ENCODE data around the gene TCF3.
A peak's percentile ranks its signal among the peaks of the same experiment; 100 is the strongest.

Gene TCF3

DNA sequence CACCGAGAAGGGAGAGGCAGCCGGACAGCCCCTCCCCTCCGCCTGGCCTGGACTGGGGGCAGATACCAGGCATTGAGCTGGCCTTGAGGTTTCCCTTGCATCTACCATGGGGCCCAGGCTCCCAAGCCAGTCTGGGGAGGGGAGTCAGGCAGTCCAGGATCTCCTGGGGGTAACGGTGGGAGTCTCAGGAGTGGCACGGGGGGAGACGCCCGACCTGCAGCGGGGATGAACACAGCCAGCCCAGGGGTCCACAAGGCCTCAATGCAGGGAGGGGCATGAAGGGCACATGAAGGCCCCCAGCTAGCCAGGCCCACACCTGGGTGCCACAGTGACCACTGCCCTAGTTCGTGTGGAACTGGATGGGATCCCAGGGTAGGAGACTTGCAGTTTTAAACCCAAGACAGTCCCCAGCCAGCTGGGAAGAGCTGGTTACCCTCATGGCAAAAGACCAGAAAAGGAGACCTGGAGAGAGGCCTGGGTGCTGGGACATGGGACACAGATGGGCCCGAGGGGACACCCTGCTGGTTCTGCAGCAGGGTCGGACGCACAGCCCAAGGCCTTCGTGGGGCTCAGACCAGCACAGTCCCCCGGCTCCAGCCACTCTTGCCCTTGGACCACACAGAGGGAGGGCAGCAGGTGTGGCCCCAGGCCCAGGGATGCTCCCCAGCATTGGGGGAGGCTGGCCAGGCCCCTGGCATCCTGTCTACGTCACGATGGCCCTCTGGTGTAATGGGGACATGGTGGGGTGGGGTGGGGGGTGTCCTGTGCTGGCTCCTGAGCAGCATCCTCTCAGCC is 42.5 kb downstream of the TCF3 start:
- no peak for DNase-seq (ENCODE audit: low read depth in 2 of 2)

DNA sequence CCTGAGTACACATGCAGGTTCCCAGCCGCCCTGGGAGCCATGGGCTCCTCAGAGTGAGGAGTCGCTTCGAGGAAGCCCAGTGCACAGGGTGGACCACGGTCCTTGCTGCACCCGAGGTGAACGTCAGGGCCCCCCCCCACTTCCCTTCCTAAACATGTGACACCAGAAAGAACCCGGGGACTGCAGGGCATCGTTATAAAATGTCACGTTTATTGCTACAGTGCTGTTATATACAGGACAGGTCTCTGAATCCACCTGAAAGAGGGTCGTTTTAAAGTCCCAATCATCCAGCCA is 43.4 kb downstream of the TCF3 start:
- DNase-seq (ENCODE audit: low read depth in 2 of 2): no peak

DNA sequence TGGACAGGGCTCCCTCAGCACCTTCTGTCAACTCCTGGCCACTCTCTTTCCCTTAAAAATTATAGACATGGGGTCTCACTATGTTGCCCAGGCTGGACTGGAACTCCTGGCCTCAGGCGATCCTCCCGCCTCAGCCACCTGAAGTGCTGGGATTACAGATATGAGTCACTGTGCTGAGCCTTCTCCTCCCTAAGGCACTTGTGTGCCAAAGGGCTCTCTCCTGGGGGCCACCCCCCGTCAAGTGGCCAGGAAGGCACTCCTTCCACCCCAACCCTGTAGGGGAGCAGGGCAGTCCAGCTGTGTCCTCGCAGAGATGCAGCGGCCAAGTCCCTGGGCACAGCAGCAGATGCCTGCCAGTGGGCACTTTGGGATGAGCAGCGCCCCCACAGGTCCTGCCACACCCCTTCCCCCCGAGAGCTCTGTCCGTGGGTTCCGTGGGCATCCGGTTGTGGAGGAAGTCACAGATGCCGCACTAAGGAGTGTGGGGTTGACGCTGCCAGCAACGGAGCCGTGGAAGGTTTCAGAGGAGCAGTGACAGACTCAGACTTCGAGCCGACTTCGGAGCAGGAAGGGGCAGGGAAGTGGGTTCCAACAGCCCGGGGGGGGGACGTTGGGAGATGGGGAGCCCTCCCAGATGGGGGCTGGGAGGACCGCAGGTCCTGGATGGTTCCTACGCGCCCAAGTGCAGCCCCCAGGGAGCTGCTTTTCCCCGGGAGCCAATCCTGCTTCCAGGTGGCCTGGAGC is 43.9 kb downstream of the TCF3 start:
- no peak for DNase-seq (ENCODE audit: low read depth in 2 of 2)

DNA sequence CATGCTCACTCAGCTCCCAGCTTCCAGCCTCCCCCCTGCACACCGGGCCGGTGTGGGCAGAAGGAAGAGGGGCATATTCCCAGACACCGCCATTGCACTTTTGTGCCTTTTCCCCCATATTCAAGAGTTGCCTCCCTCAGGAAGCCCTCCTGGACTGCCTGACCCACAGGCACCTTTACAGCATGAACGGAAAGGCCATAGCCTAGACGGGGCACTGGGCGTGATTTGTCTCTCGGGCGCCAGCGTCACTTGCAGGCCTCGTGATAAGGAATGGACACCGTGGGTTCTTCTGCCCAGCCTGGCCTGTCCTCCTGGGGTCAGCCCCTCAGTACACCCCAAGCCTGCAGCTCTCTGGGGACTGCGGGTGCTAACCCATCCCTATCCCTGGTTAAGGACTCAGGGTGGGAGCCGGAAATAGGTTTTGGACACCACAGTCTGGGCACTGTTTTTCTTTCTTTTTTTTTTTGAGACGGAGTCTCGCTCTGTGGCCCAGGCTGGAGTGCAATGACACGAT is 46.2 kb downstream of the TCF3 start:
- DNase-seq (ENCODE audit: low read depth in 2 of 2): no peak

DNA sequence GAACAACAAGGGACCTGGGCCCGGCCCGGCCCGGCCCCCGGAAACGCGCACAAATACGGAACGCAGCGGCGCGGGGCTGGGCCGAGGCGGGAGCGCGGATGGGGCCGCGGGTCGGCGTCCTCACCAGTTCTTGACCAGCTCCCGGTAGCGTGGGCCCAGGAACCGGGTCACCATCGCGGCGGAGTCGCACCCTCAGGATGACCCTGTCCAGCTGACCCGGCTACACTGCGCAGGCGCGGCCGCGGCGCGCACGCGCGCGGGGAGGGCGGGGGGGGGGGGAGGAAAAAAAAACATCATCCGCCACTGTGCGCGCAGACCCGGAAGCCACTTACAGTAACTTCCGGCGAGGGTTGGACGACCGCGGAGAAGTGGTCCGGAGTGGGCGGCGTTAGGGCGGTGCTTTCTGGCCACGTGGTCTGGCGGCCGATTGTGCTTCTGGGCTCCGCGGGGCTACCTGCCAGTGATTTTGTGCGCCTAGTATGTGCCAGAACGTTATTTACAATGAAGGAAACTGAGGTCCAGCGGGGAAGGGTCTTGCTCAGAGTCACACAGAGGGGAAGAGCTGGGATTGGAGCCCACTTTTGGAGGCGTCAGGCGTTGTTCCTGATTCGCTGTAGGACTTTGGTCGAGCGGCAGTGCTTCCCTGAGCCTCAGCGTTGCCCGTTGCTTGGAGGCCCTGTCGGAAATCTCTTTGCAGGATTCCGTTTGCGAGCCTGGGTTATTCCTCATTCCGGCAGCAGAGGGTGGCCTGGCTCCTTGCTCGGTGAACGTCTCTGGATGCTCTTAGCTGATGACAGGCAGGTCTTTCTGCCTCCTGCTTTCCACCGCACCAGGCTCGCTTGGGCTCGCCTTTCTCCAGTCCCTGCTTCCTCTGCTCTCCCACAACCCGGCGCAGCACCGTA is 46.9 kb downstream of the TCF3 start, which contains the start of gene UQCR11:
UQCR11 (minus strand) TSS at position 227 of the 902 bp plus-strand sequence; CDS start at position 174, 53 bp downstream.
- peak; percentile 79 for DNase-seq (ENCODE audit: low read depth in 2 of 2)

DNA sequence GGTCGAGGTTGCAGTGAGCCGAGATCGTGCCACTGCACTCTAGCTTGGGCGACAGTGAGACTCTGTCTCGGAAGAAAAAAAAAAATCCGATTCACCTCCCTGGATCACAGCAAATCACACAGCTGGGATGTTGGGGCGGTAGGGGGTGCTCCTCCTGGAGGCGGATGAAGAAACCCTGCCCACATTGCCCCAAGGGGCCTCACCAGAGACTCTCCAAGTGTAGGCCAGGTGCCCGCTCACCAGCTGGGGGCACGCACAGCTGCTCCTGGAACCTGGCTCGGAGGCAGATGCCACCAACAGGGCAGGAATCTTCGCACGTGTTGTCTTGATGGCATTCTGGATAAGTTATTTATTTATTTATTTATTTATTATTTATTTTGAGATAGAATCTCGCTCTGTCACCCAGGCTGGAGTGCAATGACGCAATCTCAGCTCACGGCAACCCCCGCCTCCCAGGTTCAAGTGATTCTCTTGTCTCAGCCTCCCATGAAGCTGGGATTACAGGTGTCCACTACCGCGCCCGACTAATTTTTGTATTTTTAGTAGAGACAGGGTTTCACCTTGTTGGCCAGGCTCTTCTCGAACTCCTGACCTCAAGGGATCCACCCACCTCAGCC is 50.2 kb downstream of the TCF3 start:
- no peak for DNase-seq (ENCODE audit: low read depth in 2 of 2)

DNA sequence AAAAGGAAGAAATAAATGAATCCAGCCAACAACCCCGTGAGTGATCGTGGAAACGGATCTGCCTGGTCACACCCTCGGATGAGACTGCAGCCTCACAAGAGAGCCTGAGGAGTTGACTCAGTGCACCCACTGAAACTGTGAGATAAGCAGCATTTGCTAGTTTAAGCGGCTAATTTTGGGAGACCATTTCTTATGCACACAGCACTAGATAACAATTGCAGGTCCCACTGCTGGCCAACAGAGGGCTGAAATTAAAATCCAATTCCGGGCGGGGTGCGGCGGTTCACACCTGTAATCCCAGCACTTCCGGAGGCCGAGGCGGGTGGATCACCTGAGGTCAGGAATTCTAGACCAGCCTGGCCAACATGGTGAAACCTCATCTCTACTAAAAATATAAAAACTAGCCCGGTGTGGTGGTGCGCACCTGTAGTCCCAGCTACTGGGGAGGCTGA is 50.8 kb downstream of the TCF3 start:
- DNase-seq (ENCODE audit: low read depth in 2 of 2): no peak

DNA sequence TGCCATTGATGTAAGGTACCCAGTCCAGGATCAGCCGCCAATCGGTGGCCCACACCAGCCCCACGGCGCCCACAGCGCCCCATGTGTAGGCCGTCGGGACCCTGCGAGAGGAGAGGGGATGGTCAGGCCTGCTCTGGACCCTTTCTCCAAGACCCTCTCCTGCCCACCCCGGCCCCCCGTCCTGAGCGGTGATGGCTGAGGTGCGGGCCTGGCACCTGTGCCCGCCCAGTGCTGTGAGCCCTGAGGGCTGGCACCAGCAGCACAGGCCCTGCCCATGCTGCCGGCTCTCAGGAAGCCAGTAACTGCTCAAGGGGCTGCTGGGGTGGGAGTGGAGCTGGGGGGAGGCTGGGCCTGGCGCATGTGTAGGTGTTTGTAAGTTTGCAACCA is 53.0 kb downstream of the TCF3 start:
- DNase-seq (ENCODE audit: low read depth in 2 of 2): no peak

DNA sequence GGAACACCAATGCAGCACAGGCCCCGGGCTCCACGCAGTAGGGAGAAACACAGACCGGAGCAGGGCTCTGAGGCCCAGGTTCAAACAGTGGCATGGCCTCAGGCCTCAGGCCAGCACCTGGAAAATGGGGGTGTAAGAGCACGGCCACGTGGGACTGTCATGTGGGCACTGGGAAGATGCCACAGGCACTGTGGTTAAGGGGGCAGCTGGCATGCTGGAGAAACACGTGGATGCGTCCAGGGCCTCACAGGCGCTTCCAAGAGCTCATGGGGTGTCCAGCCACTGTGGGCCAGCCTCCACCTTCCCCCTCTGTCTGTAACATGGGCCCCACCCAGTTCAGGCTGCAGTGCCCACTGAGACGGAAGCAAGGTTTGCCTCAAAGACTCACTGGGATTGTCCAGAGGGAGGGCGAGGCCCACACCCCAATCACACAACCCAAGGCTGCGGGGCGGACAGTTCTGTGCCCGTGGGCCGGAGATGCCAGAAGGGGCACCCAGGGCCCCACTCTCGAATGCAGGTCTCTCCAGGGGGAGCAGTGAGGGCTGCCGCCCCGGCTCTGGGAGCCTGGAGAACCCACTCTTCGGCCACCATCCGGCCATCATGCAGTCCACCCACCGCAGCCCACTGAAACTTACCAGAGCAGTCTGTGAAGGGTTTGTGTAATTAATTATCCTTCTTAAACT is 53.5 kb downstream of the TCF3 start:
- DNase-seq (ENCODE audit: low read depth in 2 of 2): no peak

DNA sequence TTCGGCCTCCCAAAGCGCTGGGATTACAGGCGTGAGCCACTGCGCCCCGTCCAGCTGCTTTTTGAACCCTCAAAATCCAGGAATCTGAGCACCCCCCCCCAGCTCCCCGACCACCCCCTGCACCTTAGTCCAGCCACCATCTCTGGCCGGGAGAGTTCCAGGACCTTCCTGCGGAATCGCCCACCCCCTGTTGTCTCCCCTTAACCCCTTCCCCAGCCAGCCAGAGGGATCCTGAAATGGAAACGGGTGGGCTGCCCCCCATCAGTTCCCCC is 59.0 kb downstream of the TCF3 start:
- DNase-seq (ENCODE audit: low read depth in 2 of 2): no peak

DNA sequence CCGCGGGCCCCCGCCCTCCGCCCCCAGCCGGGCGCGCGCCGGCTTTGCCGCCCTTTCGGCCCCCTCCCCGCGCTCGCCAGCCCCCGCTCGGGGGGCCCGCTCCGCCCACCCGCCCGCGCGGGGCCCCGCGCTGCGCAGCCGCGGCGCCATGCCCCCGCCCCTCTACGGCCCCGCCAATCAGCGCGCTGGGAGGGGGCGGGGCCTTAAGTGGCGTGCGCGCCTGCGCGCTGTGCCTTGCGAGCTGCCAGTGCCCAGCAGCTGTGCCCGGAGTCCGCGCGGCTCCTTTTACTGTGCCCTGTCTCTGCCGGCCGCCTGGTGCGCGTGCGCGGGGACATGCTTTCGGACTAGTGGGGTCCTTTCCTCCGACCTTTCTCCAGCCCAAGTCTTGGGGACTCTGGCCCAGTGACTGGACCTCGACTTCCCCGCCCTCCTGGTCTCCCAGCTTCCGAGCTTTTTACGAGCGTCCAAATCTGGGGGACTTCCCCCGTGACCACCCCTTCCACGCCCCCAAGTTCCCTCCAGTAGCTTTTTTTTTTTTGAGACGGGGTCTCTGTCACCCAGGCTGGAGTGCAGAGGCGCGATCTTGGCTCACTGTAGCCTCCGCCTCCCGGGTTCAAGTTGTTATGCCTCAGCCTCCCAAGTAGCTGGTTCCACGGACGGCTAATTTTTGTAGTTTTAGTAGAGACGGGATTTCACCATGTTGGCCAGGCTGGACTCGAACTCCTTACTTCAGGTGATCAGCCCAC is 59.5 kb downstream of the TCF3 start, which contains the start of gene MBD3:
MBD3 (minus strand) TSS at position 111 of the 746 bp plus-strand sequence. CDS start 234 bp downstream, outside the sequence.
- peak; percentile 77 to 79 for DNase-seq (ENCODE audit: low read depth in 2 of 2)

DNA sequence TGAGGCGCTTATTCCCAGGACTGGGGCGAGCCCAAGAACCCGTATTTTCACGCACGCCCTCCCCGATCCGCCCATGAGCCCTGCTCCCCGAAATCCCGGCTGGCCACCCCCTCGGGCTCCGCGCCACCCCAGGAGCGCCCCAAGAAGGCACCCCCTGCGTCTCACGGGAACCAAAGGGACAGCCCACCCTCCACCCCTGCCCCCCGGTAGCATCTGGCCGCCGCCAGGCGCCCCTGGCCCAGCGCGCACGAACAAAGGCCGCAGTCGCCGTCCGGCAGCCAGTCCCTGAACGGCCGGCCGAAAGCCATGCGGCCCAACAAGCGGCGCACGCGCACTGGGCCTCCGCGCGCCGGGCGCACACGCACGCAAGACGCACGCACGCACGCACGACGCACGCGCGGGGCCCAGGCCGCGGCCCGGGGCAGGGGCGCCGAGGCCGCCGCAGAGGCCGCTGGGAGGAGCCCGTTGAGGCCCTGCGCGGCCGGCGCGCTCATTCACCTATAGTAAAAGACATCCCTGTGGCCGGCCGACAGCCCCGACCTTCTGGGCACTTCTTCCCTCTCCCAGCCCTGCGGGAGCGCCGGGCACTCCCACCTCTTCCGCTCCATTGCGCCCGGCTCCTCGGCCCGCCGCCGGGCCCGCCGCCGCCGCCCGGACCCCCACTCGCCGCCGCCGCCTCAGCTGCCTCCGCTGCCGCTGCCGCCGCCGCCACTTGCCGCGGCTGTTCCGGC is 60.2 kb downstream of the TCF3 start:
- peak; percentile 57 to 61 for DNase-seq (ENCODE audit: low read depth in 2 of 2)

DNA sequence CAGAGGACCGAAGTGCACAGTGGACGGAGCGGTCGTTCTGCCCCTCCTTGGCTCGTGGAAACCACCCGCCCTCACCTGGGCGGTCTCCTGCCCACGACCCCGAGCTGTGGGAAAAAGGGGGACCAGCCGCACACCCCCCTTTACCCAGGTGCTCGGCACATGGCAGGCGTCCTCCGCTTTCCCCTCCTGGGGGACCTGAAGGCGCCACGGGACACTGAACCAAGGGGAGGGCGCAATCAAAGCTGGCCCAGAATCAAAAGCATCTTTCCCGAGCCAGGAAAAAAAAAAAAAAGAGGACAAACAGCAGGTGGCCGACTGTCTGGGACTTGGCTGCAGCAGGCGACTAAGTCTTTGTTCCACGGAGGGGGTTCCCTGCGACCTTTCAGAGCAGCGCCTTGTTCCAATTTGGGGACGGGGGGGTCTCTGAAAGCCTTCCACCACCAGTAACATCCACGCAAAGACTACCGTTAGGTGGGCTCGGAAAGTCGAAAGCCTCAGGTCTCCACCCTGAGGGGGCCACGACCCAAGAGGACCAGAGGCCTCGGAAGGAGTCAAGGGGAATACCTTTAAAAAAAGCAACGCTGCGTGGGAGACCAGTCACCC is 60.9 kb downstream of the TCF3 start:
- DNase-seq (ENCODE audit: low read depth in 2 of 2): no peak

DNA sequence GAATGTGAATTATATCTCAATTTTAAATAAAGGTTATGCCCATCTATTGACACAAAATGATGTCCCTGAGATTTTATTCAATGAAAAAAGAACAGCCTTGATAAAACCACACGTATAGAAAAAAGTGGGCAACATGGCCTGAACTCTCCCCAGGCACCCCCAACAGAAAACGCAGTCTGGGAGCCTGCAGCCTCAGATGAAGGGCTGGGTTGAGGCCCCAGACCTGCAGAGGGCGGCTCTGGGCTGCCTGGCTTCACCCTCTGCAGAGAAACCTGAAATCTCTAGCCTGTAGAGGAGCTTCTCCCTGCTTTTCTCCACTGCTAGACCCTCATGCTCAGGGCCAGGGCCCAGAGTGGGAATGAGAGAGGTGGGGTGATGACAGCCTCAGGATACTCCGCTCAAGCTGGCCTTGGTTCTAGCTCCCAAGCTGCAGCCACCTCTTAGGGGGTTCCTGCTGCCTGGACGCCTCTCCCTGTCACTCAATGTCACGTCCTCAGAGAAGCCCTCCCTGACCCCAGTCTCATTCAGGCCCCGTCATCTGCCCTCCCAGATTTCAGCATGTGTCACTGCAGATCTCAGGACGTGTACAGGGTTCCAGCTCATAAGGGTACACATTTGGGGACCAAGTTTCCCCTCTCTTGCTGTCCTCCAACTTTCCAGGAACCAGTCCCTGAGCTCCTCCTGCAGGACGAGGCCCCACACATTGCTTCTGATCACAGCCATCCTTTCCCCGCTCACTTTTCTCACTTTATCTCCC is 61.6 kb downstream of the TCF3 start:
- DNase-seq (ENCODE audit: low read depth in 2 of 2): no peak

DNA sequence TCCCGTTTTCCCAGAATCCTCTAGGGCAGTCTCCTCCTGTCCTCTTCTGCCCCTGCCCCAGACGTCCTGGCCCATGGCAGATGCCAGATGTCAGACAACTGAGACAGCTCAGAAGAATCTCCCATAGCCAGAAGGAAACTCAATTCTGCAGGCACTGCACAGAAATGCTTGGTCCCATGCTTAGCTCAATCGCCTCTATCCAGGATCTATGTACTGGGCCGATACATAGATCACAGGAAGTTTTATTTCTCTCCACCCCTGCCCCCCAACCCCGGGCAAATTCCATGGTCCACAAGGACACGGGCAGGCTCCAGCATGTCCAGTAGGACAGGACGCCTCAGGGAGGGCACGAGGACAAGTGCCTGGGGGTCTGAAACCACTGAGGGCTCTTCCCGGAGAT is 64.5 kb downstream of the TCF3 start:
- DNase-seq (ENCODE audit: low read depth in 2 of 2): no peak

DNA sequence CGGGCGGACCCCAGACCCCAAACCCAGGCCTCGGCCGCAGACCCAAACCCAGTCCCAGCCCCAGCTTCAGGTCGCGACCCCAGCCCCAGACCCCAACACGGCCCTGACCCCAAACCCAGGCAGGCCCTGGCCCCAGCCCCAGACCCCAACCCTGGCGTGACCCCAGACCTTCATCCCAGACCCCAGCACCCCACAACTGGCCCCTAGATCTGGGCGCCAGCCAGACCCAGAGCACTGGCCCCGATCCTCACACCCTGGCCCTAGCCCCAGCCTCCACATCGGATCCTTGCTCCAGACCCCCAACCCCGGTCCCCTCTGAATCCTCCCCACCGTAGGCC is 67.2 kb downstream of the TCF3 start:
- DNase-seq (ENCODE audit: low read depth in 2 of 2): no peak

DNA sequence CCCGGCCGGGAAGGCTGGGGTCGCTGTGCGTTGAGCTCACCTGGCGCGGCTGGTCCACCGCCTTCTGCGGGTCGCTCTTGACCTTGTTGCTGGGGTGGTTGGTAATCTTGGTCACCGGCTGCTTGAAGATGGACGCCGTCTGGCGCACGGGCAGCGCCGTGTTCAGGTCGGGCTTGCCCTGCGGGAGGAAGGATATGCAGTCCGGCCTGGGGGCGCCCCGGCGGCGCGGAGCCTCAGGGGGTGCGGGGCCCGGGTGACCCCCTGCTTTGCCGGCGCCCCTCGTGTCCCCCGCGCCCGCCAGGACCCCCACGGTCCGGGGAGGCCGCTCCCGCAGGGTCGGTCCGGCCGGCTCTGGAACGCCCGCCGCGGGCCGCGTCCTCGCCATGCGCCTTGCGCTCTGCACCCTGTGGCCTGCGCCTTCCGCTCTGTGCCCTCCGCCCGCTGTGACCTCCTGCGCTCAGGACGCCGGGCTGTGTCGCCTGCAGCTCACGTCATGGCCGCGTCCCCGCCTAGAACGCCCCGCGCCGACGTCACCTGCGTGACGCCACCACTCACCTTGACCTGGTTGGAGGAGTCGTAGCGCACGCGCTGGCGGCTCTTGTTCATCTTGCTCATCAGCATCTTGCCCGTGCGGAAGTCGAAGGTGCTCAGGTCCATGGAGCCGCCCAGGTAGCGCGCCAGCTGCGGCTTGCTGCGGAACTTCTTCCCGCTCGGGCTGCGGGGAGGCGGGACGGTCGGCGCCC is 67.7 kb downstream of the TCF3 start:
- DNase-seq (ENCODE audit: low read depth in 2 of 2): no peak

DNA sequence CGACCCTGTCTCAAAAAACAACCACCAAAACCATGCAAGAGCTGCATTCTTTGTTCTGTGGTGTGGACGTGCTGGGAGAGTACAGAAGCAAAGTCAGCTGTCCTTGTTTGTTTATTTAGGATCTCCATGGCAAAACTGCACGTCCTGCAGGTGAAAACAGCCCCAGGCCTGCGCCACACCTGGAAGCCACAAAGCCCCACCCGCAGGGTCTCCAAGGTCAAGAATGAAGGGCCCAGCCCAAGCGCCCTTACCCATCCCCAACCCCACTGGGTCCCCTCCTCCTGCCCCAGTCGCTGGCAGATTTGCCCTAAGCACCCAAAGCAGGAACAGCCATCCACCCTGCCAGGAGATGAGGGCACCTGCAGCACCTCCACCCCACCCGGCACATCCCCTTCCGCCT is 70.2 kb downstream of the TCF3 start:
- no peak for DNase-seq (ENCODE audit: low read depth in 2 of 2)
